ENCODE measurements around the gene TEX13D. TPM values are rescaled to one million over a fixed set of nuclear protein-coding genes. Genes with fewer than 3 reads are reported as not detected.
"Not testable (repeated sequence)": the region's sequence is repeated elsewhere in the genome, so short reads cannot be mapped to it uniquely, and the experiment has no call there.

Gene TEX13D
- total RNA-seq, result under 1 TPM in 1 of 2 donors, not detected in 1; 0.16 TPM

GRCh38 chrX:124332481-124333424 lies at the start of gene TEX13D:
TEX13D (plus strand) TSS chrX:124332660; CDS start chrX:124332918, 258 bp downstream.
- no peaks in the 10 kb centered on the region for H3K27me3 Mint-ChIP-seq
- H3K36me3 Mint-ChIP-seq (ENCODE audit: low read depth), result no peaks in the 10 kb centered on the region
- H3K27ac Mint-ChIP-seq, result no peak within 1 kb of the TSS
- H3K4me3 Mint-ChIP-seq, result no peak within 1 kb of the TSS
- H3K9me3 Mint-ChIP-seq, result no peaks in the 10 kb centered on the region
- no peak for ATAC-seq (replicated peaks)
- no peaks in the 10 kb centered on the region for H3K4me1 Mint-ChIP-seq

GRCh38 chrX:124289443-124289842 lies 43.0 kb upstream of the TEX13D start:
- no peak for ATAC-seq (replicated peaks)
- H3K9me3 Mint-ChIP-seq, result no peaks in the 10 kb centered on the region
- H3K4me1 Mint-ChIP-seq, result no peaks in the 10 kb centered on the region
- H3K4me3 Mint-ChIP-seq, result no peak overlapping the region
- H3K27me3 Mint-ChIP-seq, result no peaks in the 10 kb centered on the region
- no peak overlapping the region for H3K27ac Mint-ChIP-seq
- no peaks in the 10 kb centered on the region for H3K36me3 Mint-ChIP-seq (ENCODE audit: low read depth)

DNA sequence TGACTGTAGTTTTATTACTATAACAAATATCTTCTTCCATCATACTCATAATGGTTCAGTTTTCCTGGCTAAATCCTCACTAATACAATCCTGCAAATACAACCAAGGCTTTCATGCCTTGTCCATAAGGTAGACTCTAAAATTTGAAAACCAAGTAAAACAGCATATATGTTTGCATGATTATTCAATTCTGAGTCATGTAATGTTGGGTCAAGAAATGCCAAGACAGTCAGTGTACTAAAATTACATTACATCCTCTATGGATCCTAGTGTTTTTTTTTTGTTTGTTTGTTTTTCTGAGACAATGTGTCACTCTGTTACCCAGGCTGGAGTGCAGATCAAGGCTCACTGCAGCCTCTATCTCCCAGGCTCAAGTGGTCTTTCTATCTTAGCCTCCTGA lies 38.6 kb upstream of the TEX13D start:
- Mint-ChIP-seq H3K9me3 (no peaks in the 10 kb centered on the region), H3K27ac (no peak overlapping the region), H3K4me1 (no peaks in the 10 kb centered on the region), H3K36me3 (ENCODE audit: low read depth) (no peaks in the 10 kb centered on the region), H3K27me3 (no peaks in the 10 kb centered on the region), H3K4me3 (no peak overlapping the region)
- ATAC-seq (replicated peaks), result no peak

DNA sequence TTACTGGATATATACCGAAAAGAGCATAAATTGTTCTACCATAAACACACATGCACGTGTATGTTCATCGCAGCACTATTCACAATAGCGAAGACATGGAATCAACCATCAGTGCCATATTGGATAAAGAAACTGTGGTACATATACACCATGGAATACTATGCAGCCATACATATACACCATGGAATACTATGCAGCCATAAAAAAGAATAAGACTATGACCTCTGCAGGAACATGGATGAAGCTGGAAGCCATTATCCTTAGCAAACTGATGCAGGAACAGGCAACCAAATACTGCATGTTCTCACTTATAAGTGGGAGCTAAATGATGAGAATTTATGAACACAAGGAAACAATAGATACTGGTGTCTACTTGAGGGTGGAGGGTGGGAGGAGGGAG lies 33.1 kb upstream of the TEX13D start:
- not testable (repeated sequence) for ATAC-seq (replicated peaks); H3K9me3 Mint-ChIP-seq; H3K36me3 Mint-ChIP-seq (ENCODE audit: low read depth); H3K27ac Mint-ChIP-seq; H3K27me3 Mint-ChIP-seq; H3K4me1 Mint-ChIP-seq; H3K4me3 Mint-ChIP-seq

DNA sequence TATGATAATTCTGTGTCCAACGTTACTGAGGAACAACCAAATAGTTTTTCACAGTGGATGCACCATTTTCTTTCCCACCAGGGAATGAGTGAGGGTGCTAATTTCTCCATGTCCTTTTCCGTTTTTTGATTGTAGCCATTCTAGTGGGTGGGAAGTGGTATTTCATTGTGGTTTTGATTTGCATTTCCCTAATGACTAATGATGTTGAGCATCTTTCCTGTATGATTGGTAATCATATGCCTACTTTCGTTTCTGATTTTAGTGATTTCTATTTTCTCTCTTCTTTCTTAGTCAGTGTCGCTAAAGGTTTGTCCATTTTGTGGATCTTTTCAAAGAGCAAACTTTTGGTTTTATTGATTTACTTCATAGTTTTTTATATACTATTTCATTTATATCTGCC lies 32.1 kb upstream of the TEX13D start:
- peak overlapping the region; percentile 59 for H3K4me3 Mint-ChIP-seq
- H3K9me3 Mint-ChIP-seq, result no peaks in the 10 kb centered on the region
- no peaks in the 10 kb centered on the region for H3K36me3 Mint-ChIP-seq (ENCODE audit: low read depth)
- peak; percentile 84 for ATAC-seq (replicated peaks)
- H3K27ac Mint-ChIP-seq, result peak overlapping the region; percentile 80
- H3K27me3 Mint-ChIP-seq, result no peaks in the 10 kb centered on the region
- peaks cover 5% of the 10 kb centered on the region for H3K4me1 Mint-ChIP-seq

- Mint-ChIP-seq H3K27ac (peak overlapping the region; percentile 49), H3K4me3 (peak overlapping the region; percentile 35), H3K27me3 (no peaks in the 10 kb centered on the region), H3K4me1 (peaks cover 6% of the 10 kb centered on the region), H3K9me3 (peaks cover 3% of the 10 kb centered on the region), H3K36me3 (ENCODE audit: low read depth) (no peaks in the 10 kb centered on the region)
- ATAC-seq (replicated peaks), result peak; percentile 69
Measured at GRCh38 chrX:124307253-124307907, 25.1 kb upstream of the TEX13D start.

GRCh38 chrX:124325732-124326131 lies 6.7 kb upstream of the TEX13D start:
- no peaks in the 10 kb centered on the region for H3K27me3 Mint-ChIP-seq
- no peak for ATAC-seq (replicated peaks)
- H3K4me1 Mint-ChIP-seq, result no peaks in the 10 kb centered on the region
- H3K27ac Mint-ChIP-seq, result no peak overlapping the region
- no peaks in the 10 kb centered on the region for H3K9me3 Mint-ChIP-seq
- H3K36me3 Mint-ChIP-seq (ENCODE audit: low read depth), result no peaks in the 10 kb centered on the region
- no peak overlapping the region for H3K4me3 Mint-ChIP-seq

DNA sequence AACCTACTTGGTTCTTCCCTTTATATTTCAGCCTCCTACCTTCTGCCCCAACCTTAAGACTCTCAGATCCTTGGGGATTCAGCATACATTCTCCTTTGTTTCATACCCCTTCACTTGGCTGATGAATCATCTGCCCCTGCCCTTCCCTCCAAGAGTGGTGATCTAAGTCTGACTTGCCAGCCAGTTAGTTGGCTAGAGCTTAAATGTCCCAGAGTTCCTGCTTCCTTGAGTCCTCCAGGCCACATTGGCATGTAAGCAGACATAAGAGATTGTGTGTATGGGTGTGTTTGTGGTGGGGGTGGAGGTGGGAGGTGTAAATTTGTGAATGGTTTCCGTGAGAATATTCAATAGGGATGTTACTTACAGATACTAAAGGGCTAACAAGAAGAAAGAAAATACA lies 3.7 kb upstream of the TEX13D start:
- no peaks in the 10 kb centered on the region for H3K36me3 Mint-ChIP-seq (ENCODE audit: low read depth)
- H3K27me3 Mint-ChIP-seq, result no peaks in the 10 kb centered on the region
- no peaks in the 10 kb centered on the region for H3K9me3 Mint-ChIP-seq
- no peaks in the 10 kb centered on the region for H3K4me1 Mint-ChIP-seq
- ATAC-seq (replicated peaks), result no peak
- no peak overlapping the region for H3K4me3 Mint-ChIP-seq
- no peak overlapping the region for H3K27ac Mint-ChIP-seq

GRCh38 chrX:124333862-124334261 lies 1.4 kb downstream of the TEX13D start:
- H3K4me3 Mint-ChIP-seq, result no peak overlapping the region
- no peak for ATAC-seq (replicated peaks)
- H3K4me1 Mint-ChIP-seq, result no peaks in the 10 kb centered on the region
- H3K27me3 Mint-ChIP-seq, result no peaks in the 10 kb centered on the region
- no peaks in the 10 kb centered on the region for H3K36me3 Mint-ChIP-seq (ENCODE audit: low read depth)
- no peaks in the 10 kb centered on the region for H3K9me3 Mint-ChIP-seq
- H3K27ac Mint-ChIP-seq, result no peak overlapping the region

- not testable (repeated sequence) for H3K4me3 Mint-ChIP-seq, H3K27me3 Mint-ChIP-seq, H3K9me3 Mint-ChIP-seq
Measured at GRCh38 chrX:124334555-124334954, 2.1 kb downstream of the TEX13D start.

DNA sequence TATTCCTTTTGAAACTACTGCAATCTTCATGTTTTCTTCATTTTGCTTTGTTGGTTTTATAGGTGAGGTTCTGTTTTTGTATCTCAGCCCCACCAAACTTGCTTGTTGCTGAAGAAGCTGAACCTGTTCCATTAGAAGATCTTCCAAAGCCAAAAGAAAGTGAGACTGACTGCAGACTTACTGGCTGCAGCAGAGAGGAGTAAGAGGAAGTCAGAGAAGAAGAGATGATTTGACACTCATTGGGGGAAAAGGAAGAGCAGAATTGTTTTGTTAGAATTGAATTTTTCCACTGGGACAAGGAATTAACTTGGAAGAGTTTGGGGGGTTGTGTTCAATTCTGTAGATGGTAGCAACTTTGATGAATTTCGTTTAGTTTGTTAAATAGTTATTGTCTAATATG lies 3.1 kb downstream of the TEX13D start:
- no peak for ATAC-seq (replicated peaks)
- H3K9me3 Mint-ChIP-seq, result no peaks in the 10 kb centered on the region
- H3K27me3 Mint-ChIP-seq, result no peaks in the 10 kb centered on the region
- H3K4me3 Mint-ChIP-seq, result no peak overlapping the region
- no peaks in the 10 kb centered on the region for H3K36me3 Mint-ChIP-seq (ENCODE audit: low read depth)
- H3K27ac Mint-ChIP-seq, result no peak overlapping the region
- peaks cover 4% of the 10 kb centered on the region for H3K4me1 Mint-ChIP-seq

More at GRCh38 chrX:124334555-124334954, 2.1 kb downstream of the TEX13D start:
- H3K27ac Mint-ChIP-seq; H3K36me3 Mint-ChIP-seq (ENCODE audit: low read depth); H3K4me1 Mint-ChIP-seq; ATAC-seq (replicated peaks): not testable (repeated sequence)

DNA sequence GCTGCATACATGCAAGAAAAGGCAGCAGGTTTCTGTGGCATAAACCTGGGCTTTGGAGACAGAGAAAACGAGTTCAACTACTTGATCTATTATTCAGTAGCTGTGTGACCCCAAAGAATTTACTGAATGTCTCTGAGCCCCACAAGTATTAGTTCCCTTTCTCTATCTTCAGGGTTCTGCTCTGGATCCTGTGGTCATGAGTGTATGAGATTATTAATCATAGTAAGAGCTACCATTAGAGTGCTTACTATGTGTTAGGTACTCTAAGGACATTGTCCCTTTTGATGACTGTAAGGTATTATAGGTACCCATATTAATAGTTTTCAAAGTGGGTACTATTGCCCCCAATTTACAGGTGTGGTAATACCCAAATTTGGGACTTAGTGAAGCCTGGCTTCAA lies 5.5 kb downstream of the TEX13D start:
- H3K4me1 Mint-ChIP-seq, result peaks cover 10% of the 10 kb centered on the region
- no peaks in the 10 kb centered on the region for H3K27me3 Mint-ChIP-seq
- H3K9me3 Mint-ChIP-seq, result no peaks in the 10 kb centered on the region
- no peaks in the 10 kb centered on the region for H3K36me3 Mint-ChIP-seq (ENCODE audit: low read depth)
- peak; percentile 43 for ATAC-seq (replicated peaks)
- H3K4me3 Mint-ChIP-seq, result no peak overlapping the region
- H3K27ac Mint-ChIP-seq, result no peak overlapping the region

- Mint-ChIP-seq H3K36me3 (ENCODE audit: low read depth) (no peaks in the 10 kb centered on the region), H3K27me3 (no peaks in the 10 kb centered on the region), H3K4me1 (peaks cover 11% of the 10 kb centered on the region), H3K27ac (no peak overlapping the region), H3K4me3 (peak overlapping the region; percentile 19), H3K9me3 (no peaks in the 10 kb centered on the region)
- ATAC-seq (replicated peaks), result no peak
Measured at GRCh38 chrX:124338733-124339514, 6.5 kb downstream of the TEX13D start.

- Mint-ChIP-seq H3K4me1 (peaks cover 16% of the 10 kb centered on the region), H3K36me3 (ENCODE audit: low read depth) (no peaks in the 10 kb centered on the region), H3K9me3 (no peaks in the 10 kb centered on the region)
Measured at GRCh38 chrX:124341396-124342132, 9.1 kb downstream of the TEX13D start.

More at GRCh38 chrX:124341396-124342132, 9.1 kb downstream of the TEX13D start:
- Mint-ChIP-seq H3K27ac (peak overlapping the region; percentile 73), H3K27me3 (no peaks in the 10 kb centered on the region), H3K4me3 (peak overlapping the region; percentile 95)
- peak; percentile 46 for ATAC-seq (replicated peaks)
